Stomach (tissue), 4 donors: ENCODE measurements around the gene MIR17HG.

ENCODE experiments used
- CTCF ChIP-seq, 7 experiments: fragments of 450-650 bp in 4 of 7; fragments of 200-600 bp in 3 of 7; sonication (generic) in 3 of 7; IDR thresholded peaks; one replicate each; pipeline ENCODE4 v1.5.1; 2016 to 2019; ENCODE audit warnings: antibody characterized with exemption in 7 of 7, control low read depth in 2 of 7, mild to moderate bottlenecking in 1 of 7
- EP300 ChIP-seq: sonication (generic); formaldehyde crosslinking; IDR thresholded peaks from one replicate; pipeline ENCODE4 v1.6.1; 2017; ENCODE audit warnings: antibody characterized with exemption
- POLR2A ChIP-seq, 4 donors: fragments of 450-650 bp; IDR thresholded peaks; one replicate each; pipeline ENCODE4 v1.6.1; 2016; ENCODE audit warnings: antibody characterized with exemption in 4 of 4, control low read depth in 2 of 4, mild to moderate bottlenecking in 1 of 4, moderate library complexity in 1 of 4

GRCh38 chr13:91349992-91350911 is 2.8 kb downstream of the MIR17HG start:
- TF ChIP-seq CTCF (IDR thresholded peaks at IDR 0.05) (no peak), POLR2A (IDR thresholded peaks at IDR 0.05) (no peak), EP300 (no peak)
